ENCODE measurements around the gene LHX2. TPM values are rescaled to one million over a fixed set of nuclear protein-coding genes. Genes with fewer than 3 reads are reported as not detected.

LHX2 gene
- not detected for total RNA-seq

- no peaks in the 10 kb centered on the region for H3K36me3 ChIP-seq (replicated peaks in 1 of 2; ENCODE audit: insufficient read depth in 1 of 2, low read depth in 2 of 2)
- intact Hi-C loops (cut with DNase I), result no loop called here
- ATAC-seq (no peak), DNase-seq (peak in 2 of 4 donors; percentile 22 to 28)
- no peak within 1 kb of the TSS for H3K27ac ChIP-seq
- peaks cover 50% of the 10 kb centered on the region for H3K4me1 ChIP-seq
- H3K4me3 ChIP-seq, result no peak within 1 kb of the TSS
- 2 to 3% methylated on average over 29 to 94 of the region's 95 CpGs for WGBS, 2 donors
- H3K27me3 ChIP-seq, result peaks cover 0 to 79% of the 10 kb centered on the region in 2 donors
- TF ChIP-seq POLR2A (IDR thresholded peaks at IDR 0.05), result no peak
- no peak for TF ChIP-seq CTCF (IDR thresholded peaks at IDR 0.05)
- H3K9me3 ChIP-seq, result no peaks in the 10 kb centered on the region
Measured at GRCh38 chr9:124011460-124012301, at the start of gene LHX2. TSS of gene LHX2 (plus strand) at chr9:124011768. CDS start at chr9:124012349, 581 bp downstream.

GRCh38 chr9:123964761-123965160 lies 46.8 kb upstream of the LHX2 start:
- WGBS, 2 donors, result 49 to 52% methylated on average over 12 of the region's 12 CpGs
- no peak overlapping the region for H3K4me3 ChIP-seq
- intact Hi-C loops (cut with DNase I), result no loop called here
- H3K27me3 ChIP-seq, result no peaks in the 10 kb centered on the region
- no peak for ATAC-seq
- H3K36me3 ChIP-seq (replicated peaks in 1 of 2; ENCODE audit: insufficient read depth in 1 of 2, low read depth in 2 of 2), result no peaks in the 10 kb centered on the region
- no peak overlapping the region for H3K27ac ChIP-seq
- no peaks in the 10 kb centered on the region for H3K4me1 ChIP-seq
- TF ChIP-seq CTCF (IDR thresholded peaks at IDR 0.05), result no peak
- no peak for TF ChIP-seq POLR2A (IDR thresholded peaks at IDR 0.05)
- DNase-seq, result no peak
- no peaks in the 10 kb centered on the region for H3K9me3 ChIP-seq

GRCh38 chr9:123965801-123966686 lies 45.5 kb upstream of the LHX2 start:
- no peaks in the 10 kb centered on the region for H3K9me3 ChIP-seq
- intact Hi-C loops (cut with DNase I), result no loop called here
- H3K36me3 ChIP-seq (replicated peaks in 1 of 2; ENCODE audit: insufficient read depth in 1 of 2, low read depth in 2 of 2), result no peaks in the 10 kb centered on the region
- H3K4me1 ChIP-seq, result no peaks in the 10 kb centered on the region
- DNase-seq (no peak), ATAC-seq (no peak)
- H3K27ac ChIP-seq, result no peak overlapping the region
- no peak overlapping the region for H3K4me3 ChIP-seq
- 59 to 65% methylated on average over 8 of the region's 8 CpGs for WGBS, 2 donors
- no peaks in the 10 kb centered on the region for H3K27me3 ChIP-seq
- no peak for TF ChIP-seq POLR2A (IDR thresholded peaks at IDR 0.05)
- no peak for TF ChIP-seq CTCF (IDR thresholded peaks at IDR 0.05)

- H3K27me3 ChIP-seq, result no peaks in the 10 kb centered on the region
- TF ChIP-seq POLR2A (IDR thresholded peaks at IDR 0.05) (no peak), CTCF (IDR thresholded peaks at IDR 0.05) (no peak)
- H3K9me3 ChIP-seq, result no peaks in the 10 kb centered on the region
- H3K36me3 ChIP-seq (replicated peaks in 1 of 2; ENCODE audit: insufficient read depth in 1 of 2, low read depth in 2 of 2), result no peaks in the 10 kb centered on the region
- DNase-seq, result no peak
- no peak overlapping the region for H3K4me3 ChIP-seq
- no peaks in the 10 kb centered on the region for H3K4me1 ChIP-seq
- H3K27ac ChIP-seq, result no peak overlapping the region
- intact Hi-C loops (cut with DNase I), result no loop called here
- ATAC-seq, result no peak
Measured at GRCh38 chr9:123967323-123967722, 44.2 kb upstream of the LHX2 start.
